ENCODE measurements around the gene KDR. TPM values are rescaled to one million over a fixed set of nuclear protein-coding genes. Genes with fewer than 3 reads are reported as not detected.

Gene KDR
- total RNA-seq, 2 donors from 2014 or later = 2.1 to 14.9 TPM

DNA sequence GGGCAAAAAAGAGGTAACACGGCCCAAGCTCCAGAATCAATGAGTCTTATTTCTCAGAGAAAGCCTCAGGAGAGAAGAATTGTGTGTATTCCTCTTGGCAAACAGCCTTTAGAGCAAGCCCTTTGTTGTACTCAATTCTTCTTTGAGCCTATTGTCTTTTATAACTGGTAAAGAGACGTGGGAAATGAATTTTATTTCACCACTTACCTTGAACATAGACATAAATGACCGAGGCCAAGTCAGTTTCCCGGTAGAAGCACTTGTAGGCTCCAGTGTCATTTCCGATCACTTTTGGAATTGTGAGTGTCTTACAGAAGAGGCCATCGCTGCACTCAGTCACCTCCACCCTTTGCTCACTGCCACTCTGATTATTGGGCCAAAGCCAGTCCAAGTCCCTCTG lies 7.0 kb downstream of the KDR start:
- Mint-ChIP-seq H3K4me1 (peaks cover 18% of the 10 kb centered on the region), H3K27ac (no peak overlapping the region), H3K36me3 (ENCODE audit: low read depth) (no peaks in the 10 kb centered on the region), H3K9me3 (no peaks in the 10 kb centered on the region), H3K4me3 (no peak overlapping the region), H3K27me3 (ENCODE audit: insufficient read depth) (no peaks in the 10 kb centered on the region)
- peaks cover 4% of the 10 kb centered on the region for H3K27me3 ChIP-seq (ENCODE audit: control insufficient read depth, insufficient read depth, low read length, poor library complexity, severe bottlenecking)
- no peak overlapping the region for H3K4me3 ChIP-seq (ENCODE audit: low read length)
- H3K36me3 ChIP-seq (ENCODE audit: control insufficient read depth, insufficient read depth, low read length) = peaks cover under 1% of the 10 kb centered on the region
- DNase-seq = no peak
- WGBS, 2 experiments (ENCODE audit: insufficient coverage in 1 of 2, insufficient read length in 1 of 2) = 92 to 97% methylated on average over 5 to 6 of the region's 6 CpGs
- H3K9me3 ChIP-seq (ENCODE audit: control insufficient read depth, low read length) = no peaks in the 10 kb centered on the region
- TF ChIP-seq CTCF (conservative IDR thresholded peaks at IDR 0.05) = no peak
- H3K4me1 ChIP-seq (ENCODE audit: control insufficient read depth, insufficient read depth, low read length) = peaks cover 6% of the 10 kb centered on the region
- no peak overlapping the region for H3K9ac ChIP-seq (ENCODE audit: extremely low read depth, low read length, poor library complexity, severe bottlenecking)
- H3K27ac ChIP-seq (ENCODE audit: low read depth, low read length) = no peak overlapping the region

- no peaks in the 10 kb centered on the region for H3K27me3 ChIP-seq (ENCODE audit: control insufficient read depth, insufficient read depth, low read length, poor library complexity, severe bottlenecking)
- Mint-ChIP-seq H3K27me3 (ENCODE audit: insufficient read depth) (no peaks in the 10 kb centered on the region), H3K9me3 (no peaks in the 10 kb centered on the region), H3K4me1 (peaks cover 18% of the 10 kb centered on the region), H3K36me3 (ENCODE audit: low read depth) (peaks cover 4% of the 10 kb centered on the region), H3K27ac (no peak overlapping the region), H3K4me3 (no peak overlapping the region)
- H3K36me3 ChIP-seq (ENCODE audit: control insufficient read depth, insufficient read depth, low read length) = peaks cover 6% of the 10 kb centered on the region
- no peak for DNase-seq
- no peaks in the 10 kb centered on the region for H3K9me3 ChIP-seq (ENCODE audit: control insufficient read depth, low read length)
- H3K4me3 ChIP-seq (ENCODE audit: low read length) = no peak overlapping the region
- peaks cover 6% of the 10 kb centered on the region for H3K4me1 ChIP-seq (ENCODE audit: control insufficient read depth, insufficient read depth, low read length)
- H3K27ac ChIP-seq (ENCODE audit: low read depth, low read length) = no peak overlapping the region
- 92 to 100% methylated on average over 1 of the region's 1 CpG for WGBS, 2 experiments (ENCODE audit: insufficient coverage in 1 of 2, insufficient read length in 1 of 2)
- no peak overlapping the region for H3K9ac ChIP-seq (ENCODE audit: extremely low read depth, low read length, poor library complexity, severe bottlenecking)
- no peak for TF ChIP-seq CTCF (conservative IDR thresholded peaks at IDR 0.05)
Measured at GRCh38 chr4:55117511-55117910, 7.9 kb downstream of the KDR start.

DNA sequence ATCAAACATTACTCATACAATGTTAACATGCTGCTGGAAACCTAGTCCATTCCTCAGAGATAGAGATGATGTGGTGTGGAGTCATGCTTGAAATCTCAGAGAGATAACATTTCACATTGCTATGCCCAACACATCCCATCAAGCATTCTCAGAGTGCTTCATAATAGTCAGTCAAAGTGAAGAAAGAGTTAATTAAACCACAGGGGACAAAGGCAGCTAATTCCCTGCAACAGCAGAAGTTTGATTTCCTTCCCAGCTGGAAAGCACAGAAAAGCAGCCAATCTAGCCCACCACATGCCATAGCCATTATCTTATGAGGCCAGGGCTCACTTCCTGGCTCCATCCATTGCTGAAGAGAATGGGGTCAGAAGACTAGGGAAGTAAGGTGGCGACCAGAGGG lies 8.9 kb downstream of the KDR start:
- H3K9me3 Mint-ChIP-seq = no peaks in the 10 kb centered on the region

More for the DNA sequence above, 8.9 kb downstream of the KDR start:
- H3K36me3 ChIP-seq (ENCODE audit: control insufficient read depth, insufficient read depth, low read length) = peaks cover 6% of the 10 kb centered on the region
- Mint-ChIP-seq H3K27ac (no peak overlapping the region), H3K27me3 (ENCODE audit: insufficient read depth) (no peaks in the 10 kb centered on the region), H3K4me3 (no peak overlapping the region), H3K4me1 (peaks cover 18% of the 10 kb centered on the region), H3K36me3 (ENCODE audit: low read depth) (peaks cover 7% of the 10 kb centered on the region)
- no peaks in the 10 kb centered on the region for H3K27me3 ChIP-seq (ENCODE audit: control insufficient read depth, insufficient read depth, low read length, poor library complexity, severe bottlenecking)
- H3K4me3 ChIP-seq (ENCODE audit: low read length) = no peak overlapping the region
- no peak overlapping the region for H3K9ac ChIP-seq (ENCODE audit: extremely low read depth, low read length, poor library complexity, severe bottlenecking)
- WGBS, 2 experiments (ENCODE audit: insufficient coverage in 1 of 2, insufficient read length in 1 of 2) = 76% methylated on average over 1 of the region's 1 CpG; no CpG with 5 or more reads in 1 of the 2 experiments
- no peak for TF ChIP-seq CTCF (conservative IDR thresholded peaks at IDR 0.05)
- peaks cover 6% of the 10 kb centered on the region for H3K4me1 ChIP-seq (ENCODE audit: control insufficient read depth, insufficient read depth, low read length)
- no peak overlapping the region for H3K27ac ChIP-seq (ENCODE audit: low read depth, low read length)
- H3K9me3 ChIP-seq (ENCODE audit: control insufficient read depth, low read length) = no peaks in the 10 kb centered on the region
- DNase-seq = peak; percentile 51
